Glutamatergic neuron (in vitro differentiated cells): ENCODE data around the gene MAN2A2. TPM values are rescaled to one million over a fixed set of nuclear protein-coding genes. Genes with fewer than 3 reads are reported as not detected.
"Not testable (repeated sequence)": the region's sequence is repeated elsewhere in the genome, so short reads cannot be mapped to it uniquely, and the experiment has no call there.

Source experiments
- DNase-seq: peaks from one replicate; pipeline ENCODE4 v3.0.0; 2022
- H3K27ac Mint-ChIP-seq: one replicate; pipeline ENCODE4 v1.8.0; 2020; ENCODE audit warnings: mild to moderate bottlenecking, mixed read lengths, inconsistent platforms; ENCODE audit not compliant: unreplicated experiment
- H3K27me3 Mint-ChIP-seq: one replicate; pipeline ENCODE4 v1.8.0; 2020; ENCODE audit warnings: mild to moderate bottlenecking, moderate library complexity, mixed read lengths, inconsistent platforms; ENCODE audit not compliant: unreplicated experiment
- H3K36me3 Mint-ChIP-seq: one replicate; pipeline ENCODE4 v1.8.0; 2020; ENCODE audit warnings: mild to moderate bottlenecking, mixed read lengths, inconsistent platforms; ENCODE audit not compliant: unreplicated experiment
- H3K4me1 Mint-ChIP-seq: one replicate; pipeline ENCODE4 v1.8.0; 2020; ENCODE audit warnings: mild to moderate bottlenecking, low read depth, mixed read lengths, inconsistent platforms; ENCODE audit not compliant: unreplicated experiment
- H3K4me3 Mint-ChIP-seq: one replicate; pipeline ENCODE4 v1.8.0; 2020; ENCODE audit warnings: mild to moderate bottlenecking, mixed read lengths, inconsistent platforms; ENCODE audit not compliant: unreplicated experiment
- H3K9me3 Mint-ChIP-seq: one replicate; pipeline ENCODE4 v1.8.0; 2020; ENCODE audit warnings: mild to moderate bottlenecking, moderate library complexity, mixed read lengths, inconsistent platforms; ENCODE audit not compliant: unreplicated experiment
- total RNA-seq: library from RNA; stranded (reverse); fragmentation: NEBNext Ultra II Directional; extraction: Animal tissue kit (Norgen Biotek cat#: 25700); gene quantifications from one replicate; pipeline ENCODE4 v1.2.1, GENCODE V29; 2021; ENCODE audit not compliant: unreplicated experiment
- TF ChIP-seq, protein P1 (sequence below): fragments of 200-600 bp; sonication (generic); IDR thresholded peaks from one replicate; pipeline ENCODE4 v1.5.0; 2021; ENCODE audit not compliant: partially characterized antibody, unreplicated experiment

Gene MAN2A2
- total RNA-seq, 1 donor from 2014 or later: 81.8 TPM

DNA sequence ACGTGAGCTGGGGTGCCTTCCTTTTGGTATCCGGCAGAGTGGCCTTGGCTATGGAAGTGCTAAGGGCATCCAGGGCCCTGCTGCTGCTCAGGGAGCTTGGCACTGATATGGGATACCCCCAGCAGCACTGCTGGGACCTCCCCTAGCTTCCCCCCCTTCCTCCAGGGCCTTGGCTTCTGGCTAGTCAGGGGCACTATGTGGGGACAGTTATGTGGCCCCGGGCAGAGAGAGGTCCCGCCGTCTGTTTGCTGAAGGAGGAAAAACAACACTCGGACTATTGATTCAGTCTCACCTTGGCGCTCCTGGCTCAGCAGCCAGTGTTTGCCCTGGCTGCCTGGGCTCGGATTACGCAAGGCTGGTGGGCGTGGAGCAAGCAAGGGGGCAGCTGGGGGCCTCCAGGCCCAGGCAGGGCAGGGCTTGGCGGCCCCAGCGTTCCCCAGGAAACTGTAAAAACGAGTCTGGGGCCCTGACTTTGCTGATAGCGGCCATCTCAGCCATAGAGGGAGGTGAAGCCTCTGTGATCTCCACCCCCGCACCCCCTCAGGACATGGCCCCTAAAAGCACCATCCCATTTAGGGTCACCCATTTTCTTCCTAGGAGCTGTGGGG is 29.0 kb upstream of the MAN2A2 start:
- H3K27me3 Mint-ChIP-seq: peaks cover 4% of the 10 kb centered on the region
- H3K27ac Mint-ChIP-seq: no peak overlapping the region
- TF ChIP-seq, protein P1, sequence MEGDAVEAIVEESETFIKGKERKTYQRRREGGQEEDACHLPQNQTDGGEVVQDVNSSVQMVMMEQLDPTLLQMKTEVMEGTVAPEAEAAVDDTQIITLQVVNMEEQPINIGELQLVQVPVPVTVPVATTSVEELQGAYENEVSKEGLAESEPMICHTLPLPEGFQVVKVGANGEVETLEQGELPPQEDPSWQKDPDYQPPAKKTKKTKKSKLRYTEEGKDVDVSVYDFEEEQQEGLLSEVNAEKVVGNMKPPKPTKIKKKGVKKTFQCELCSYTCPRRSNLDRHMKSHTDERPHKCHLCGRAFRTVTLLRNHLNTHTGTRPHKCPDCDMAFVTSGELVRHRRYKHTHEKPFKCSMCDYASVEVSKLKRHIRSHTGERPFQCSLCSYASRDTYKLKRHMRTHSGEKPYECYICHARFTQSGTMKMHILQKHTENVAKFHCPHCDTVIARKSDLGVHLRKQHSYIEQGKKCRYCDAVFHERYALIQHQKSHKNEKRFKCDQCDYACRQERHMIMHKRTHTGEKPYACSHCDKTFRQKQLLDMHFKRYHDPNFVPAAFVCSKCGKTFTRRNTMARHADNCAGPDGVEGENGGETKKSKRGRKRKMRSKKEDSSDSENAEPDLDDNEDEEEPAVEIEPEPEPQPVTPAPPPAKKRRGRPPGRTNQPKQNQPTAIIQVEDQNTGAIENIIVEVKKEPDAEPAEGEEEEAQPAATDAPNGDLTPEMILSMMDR: no peak
- peaks cover 12% of the 10 kb centered on the region for H3K9me3 Mint-ChIP-seq
- no peak for DNase-seq
- H3K4me1 Mint-ChIP-seq: peaks cover 16% of the 10 kb centered on the region
- H3K36me3 Mint-ChIP-seq: no peaks in the 10 kb centered on the region
- no peak overlapping the region for H3K4me3 Mint-ChIP-seq

DNA sequence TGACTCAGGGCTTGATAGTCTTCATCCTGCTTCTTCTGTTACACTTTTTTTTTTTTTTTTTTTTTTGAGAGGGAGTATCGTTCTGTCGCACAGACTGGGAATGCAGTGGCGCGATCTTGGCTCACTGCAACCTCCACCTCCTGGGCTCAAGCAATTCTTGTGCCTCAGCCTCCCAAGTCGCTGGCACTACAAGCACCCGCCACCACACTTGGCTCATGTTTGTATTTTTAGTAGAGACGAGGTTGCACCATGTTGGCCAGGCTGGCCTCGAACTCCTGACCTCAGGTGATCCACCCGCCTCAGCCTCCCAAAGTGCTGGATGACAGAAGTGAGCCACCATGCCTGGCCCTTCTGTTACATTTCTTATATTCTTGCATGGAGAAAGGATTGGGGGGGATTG is 28.1 kb upstream of the MAN2A2 start:
- not testable (repeated sequence) for H3K4me3 Mint-ChIP-seq, H3K27me3 Mint-ChIP-seq, H3K27ac Mint-ChIP-seq, H3K36me3 Mint-ChIP-seq, DNase-seq
- Mint-ChIP-seq H3K4me1 (peaks cover 12% of the 10 kb centered on the region), H3K9me3 (peaks cover 12% of the 10 kb centered on the region)

DNA sequence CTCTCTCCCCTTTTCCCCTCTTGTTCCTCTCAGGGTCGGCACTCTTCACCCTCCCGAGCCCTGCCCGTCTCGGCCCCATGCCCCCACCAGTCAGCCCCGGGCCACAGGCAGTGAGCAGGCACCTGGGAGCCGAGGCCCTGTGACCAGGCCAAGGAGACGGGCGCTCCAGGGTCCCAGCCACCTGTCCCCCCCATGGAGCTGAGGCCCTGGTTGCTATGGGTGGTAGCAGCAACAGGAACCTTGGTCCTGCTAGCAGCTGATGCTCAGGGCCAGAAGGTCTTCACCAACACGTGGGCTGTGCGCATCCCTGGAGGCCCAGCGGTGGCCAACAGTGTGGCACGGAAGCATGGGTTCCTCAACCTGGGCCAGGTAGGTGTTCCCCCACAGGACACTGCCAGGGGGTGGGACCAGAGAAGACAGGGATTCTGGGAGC is 27.5 kb upstream of the MAN2A2 start:
- peaks cover 11% of the 10 kb centered on the region for H3K4me1 Mint-ChIP-seq
- peaks cover 9% of the 10 kb centered on the region for H3K9me3 Mint-ChIP-seq
- H3K36me3 Mint-ChIP-seq: no peaks in the 10 kb centered on the region
- TF ChIP-seq, protein P1: no peak
- peaks cover 5% of the 10 kb centered on the region for H3K27me3 Mint-ChIP-seq
- no peak overlapping the region for H3K27ac Mint-ChIP-seq
- no peak for DNase-seq
- H3K4me3 Mint-ChIP-seq: no peak overlapping the region

DNA sequence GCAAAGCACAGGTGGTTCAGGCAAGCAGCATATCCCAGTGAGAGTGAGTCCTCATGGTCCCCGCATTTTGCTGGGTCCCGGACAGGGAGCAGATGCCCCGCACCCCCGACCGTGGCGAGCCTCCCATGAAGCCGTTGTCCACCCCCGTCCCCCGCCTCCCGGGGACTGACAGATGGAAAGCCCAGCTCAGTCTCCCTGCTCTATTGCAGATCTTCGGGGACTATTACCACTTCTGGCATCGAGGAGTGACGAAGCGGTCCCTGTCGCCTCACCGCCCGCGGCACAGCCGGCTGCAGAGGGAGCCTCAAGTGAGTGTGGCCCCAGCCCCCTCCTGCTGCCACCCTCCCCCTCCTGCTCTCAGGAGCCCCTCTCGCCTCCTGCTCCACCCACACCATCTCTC is 27.1 kb upstream of the MAN2A2 start:
- Mint-ChIP-seq H3K4me1 (peaks cover 9% of the 10 kb centered on the region), H3K27ac (no peak overlapping the region), H3K36me3 (no peaks in the 10 kb centered on the region), H3K9me3 (peaks cover 6% of the 10 kb centered on the region), H3K27me3 (peaks cover 5% of the 10 kb centered on the region), H3K4me3 (no peak overlapping the region)
- TF ChIP-seq, protein P1: no peak
- no peak for DNase-seq

DNA sequence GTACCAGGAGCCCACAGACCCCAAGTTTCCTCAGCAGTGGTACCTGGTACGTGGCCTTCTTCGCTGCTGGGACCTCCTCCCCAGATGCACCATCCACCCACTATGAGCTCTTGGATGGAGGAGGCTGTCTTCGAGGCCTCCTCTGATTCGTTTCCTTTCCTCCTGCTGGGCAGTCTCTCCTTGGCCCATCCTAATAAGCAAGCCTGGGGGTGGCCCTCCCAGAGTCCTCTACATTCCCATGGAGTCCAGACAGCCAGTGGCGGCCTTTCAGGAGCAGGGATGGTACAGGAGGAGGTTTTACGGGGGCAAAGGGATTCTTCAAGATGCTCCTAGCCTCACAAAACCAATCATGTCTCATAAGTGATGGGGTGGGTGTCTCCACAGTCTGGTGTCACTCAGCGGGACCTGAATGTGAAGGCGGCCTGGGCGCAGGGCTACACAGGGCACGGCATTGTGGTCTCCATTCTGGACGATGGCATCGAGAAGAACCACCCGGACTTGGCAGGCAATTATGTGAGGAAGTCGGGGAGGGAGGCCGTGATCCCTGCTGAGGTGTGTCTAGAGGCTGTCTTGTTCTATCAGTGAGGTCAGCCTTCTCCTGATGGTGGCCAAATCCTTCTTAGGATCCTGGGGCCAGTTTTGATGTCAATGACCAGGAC is 26.5 kb upstream of the MAN2A2 start:
- TF ChIP-seq, protein P1: no peak
- peaks cover 6% of the 10 kb centered on the region for H3K9me3 Mint-ChIP-seq
- H3K27ac Mint-ChIP-seq: no peak overlapping the region
- H3K4me3 Mint-ChIP-seq: no peak overlapping the region
- DNase-seq: no peak
- H3K4me1 Mint-ChIP-seq: peaks cover 9% of the 10 kb centered on the region
- no peaks in the 10 kb centered on the region for H3K36me3 Mint-ChIP-seq
- peaks cover 5% of the 10 kb centered on the region for H3K27me3 Mint-ChIP-seq
